ENCODE measurements around the gene RAX.

The RAX gene

DNA sequence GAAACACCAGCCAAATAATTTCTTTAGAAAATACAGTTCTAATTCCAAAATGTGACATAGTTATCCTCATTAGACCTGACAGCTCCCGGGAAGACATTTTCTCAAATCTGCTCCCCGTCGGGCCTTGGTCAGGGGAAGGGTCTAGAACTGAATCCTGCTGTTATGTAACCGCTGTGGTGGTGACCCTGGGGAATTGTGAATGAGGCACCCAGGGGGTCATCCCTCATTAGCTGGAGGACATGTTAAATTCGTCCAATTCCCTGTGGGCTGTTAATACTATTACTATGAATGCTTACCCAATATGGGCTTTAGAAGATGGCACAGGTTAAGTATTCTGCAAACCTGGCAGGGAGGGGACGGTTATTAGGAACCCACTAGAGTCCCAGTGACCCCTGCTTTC is 33.4 kb upstream of the RAX start:
- no peaks in the 10 kb centered on the region for H3K9me3 ChIP-seq
- TF ChIP-seq, protein P1, sequence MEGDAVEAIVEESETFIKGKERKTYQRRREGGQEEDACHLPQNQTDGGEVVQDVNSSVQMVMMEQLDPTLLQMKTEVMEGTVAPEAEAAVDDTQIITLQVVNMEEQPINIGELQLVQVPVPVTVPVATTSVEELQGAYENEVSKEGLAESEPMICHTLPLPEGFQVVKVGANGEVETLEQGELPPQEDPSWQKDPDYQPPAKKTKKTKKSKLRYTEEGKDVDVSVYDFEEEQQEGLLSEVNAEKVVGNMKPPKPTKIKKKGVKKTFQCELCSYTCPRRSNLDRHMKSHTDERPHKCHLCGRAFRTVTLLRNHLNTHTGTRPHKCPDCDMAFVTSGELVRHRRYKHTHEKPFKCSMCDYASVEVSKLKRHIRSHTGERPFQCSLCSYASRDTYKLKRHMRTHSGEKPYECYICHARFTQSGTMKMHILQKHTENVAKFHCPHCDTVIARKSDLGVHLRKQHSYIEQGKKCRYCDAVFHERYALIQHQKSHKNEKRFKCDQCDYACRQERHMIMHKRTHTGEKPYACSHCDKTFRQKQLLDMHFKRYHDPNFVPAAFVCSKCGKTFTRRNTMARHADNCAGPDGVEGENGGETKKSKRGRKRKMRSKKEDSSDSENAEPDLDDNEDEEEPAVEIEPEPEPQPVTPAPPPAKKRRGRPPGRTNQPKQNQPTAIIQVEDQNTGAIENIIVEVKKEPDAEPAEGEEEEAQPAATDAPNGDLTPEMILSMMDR (IDR thresholded peaks at IDR 0.05; ENCODE audit: low read depth, low read length) = no peak
- H3K4me1 ChIP-seq = no peaks in the 10 kb centered on the region
- no peaks in the 10 kb centered on the region for H3K27me3 ChIP-seq
- H3K4me3 ChIP-seq (ENCODE audit: low read depth, low read length) = no peak overlapping the region
- no peaks in the 10 kb centered on the region for H3K36me3 ChIP-seq
- DNase-seq = no peak

DNA sequence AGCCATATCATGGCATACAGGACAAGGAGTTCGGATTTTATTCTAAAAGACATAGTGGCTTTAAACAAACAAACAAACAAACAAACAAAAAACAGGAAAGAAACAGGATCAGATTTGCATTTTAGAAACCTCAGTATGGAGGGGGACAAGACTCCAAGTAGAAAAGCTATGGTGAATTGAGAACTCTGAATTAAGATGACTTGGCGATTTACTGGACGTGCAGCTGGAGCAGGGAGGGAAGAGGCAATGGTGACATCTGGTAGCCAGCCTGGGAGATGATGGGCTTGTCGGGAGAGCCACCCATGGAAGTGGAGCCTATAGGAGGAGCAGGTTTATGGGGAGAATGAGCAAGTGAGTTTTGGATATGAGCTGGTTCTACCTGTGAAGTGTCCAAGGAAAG is 32.0 kb upstream of the RAX start:
- TF ChIP-seq, protein P1 (IDR thresholded peaks at IDR 0.05; ENCODE audit: low read depth, low read length) = no peak
- no peaks in the 10 kb centered on the region for H3K27me3 ChIP-seq
- H3K4me3 ChIP-seq (ENCODE audit: low read depth, low read length) = no peak overlapping the region

DNA sequence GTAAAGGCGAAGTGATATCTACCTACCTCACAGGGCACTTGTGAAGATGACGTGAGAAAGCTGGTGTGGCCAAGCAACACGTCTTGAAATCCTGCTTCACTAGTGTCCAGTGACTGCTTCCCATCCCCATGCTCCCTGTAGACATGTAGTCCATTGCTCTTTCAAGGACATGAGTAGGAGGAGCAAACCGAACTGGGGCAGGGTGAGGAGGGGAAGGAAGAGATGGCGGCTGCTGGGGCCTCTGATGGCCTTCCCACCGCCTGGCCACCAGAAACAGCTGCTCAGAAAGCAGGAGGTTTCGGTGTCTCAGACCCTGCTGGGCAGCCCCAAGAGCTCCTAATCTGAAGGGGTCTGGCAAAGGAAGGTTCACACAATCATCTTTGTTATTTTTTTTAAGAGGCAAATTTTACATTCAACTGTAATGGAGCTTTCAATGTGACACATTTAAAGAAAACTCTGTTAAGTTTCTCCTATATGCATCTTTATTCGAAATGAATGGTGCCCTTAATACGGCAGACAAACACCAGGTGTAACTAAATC is 30.5 kb upstream of the RAX start:
- DNase-seq = no peak
- no peaks in the 10 kb centered on the region for H3K9me3 ChIP-seq
- H3K4me1 ChIP-seq = no peaks in the 10 kb centered on the region
- TF ChIP-seq, protein P1 (IDR thresholded peaks at IDR 0.05; ENCODE audit: low read depth, low read length) = no peak
- H3K4me3 ChIP-seq (ENCODE audit: low read depth, low read length) = no peak overlapping the region
- H3K27me3 ChIP-seq = no peaks in the 10 kb centered on the region; the same call in 1 of the 2 replicates
- no peaks in the 10 kb centered on the region for H3K36me3 ChIP-seq

More for the DNA sequence above, 32.0 kb upstream of the RAX start:
- DNase-seq = no peak
- Histone ChIP-seq H3K4me1 (no peaks in the 10 kb centered on the region), H3K9me3 (no peaks in the 10 kb centered on the region), H3K36me3 (no peaks in the 10 kb centered on the region)

DNA sequence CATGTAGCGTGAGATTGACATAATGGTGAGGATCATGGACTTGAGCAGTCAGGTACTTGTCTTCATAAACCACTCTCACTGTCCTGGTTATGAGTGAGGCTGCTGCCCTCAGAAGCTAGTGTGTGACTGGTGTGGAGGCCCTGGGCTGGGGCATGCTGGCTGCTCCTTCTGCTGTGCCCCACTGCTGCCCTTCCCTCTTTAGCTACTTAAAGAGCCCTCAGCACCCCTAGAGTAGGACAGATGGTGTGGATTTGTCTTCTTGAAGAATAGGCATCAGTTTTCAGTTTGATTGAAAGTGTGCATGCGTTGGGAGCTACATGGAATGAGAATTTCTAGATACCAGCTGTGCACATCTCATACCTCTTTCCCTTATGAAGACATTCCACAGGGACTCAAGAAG is 29.8 kb upstream of the RAX start:
- TF ChIP-seq, protein P1 (IDR thresholded peaks at IDR 0.05; ENCODE audit: low read depth, low read length) = no peak
- H3K4me3 ChIP-seq (ENCODE audit: low read depth, low read length) = no peak overlapping the region
- DNase-seq = no peak
- H3K4me1 ChIP-seq = no peaks in the 10 kb centered on the region
- H3K27me3 ChIP-seq = no peaks in the 10 kb centered on the region; the same call in 1 of the 2 replicates
- no peaks in the 10 kb centered on the region for H3K9me3 ChIP-seq
- no peaks in the 10 kb centered on the region for H3K36me3 ChIP-seq

DNA sequence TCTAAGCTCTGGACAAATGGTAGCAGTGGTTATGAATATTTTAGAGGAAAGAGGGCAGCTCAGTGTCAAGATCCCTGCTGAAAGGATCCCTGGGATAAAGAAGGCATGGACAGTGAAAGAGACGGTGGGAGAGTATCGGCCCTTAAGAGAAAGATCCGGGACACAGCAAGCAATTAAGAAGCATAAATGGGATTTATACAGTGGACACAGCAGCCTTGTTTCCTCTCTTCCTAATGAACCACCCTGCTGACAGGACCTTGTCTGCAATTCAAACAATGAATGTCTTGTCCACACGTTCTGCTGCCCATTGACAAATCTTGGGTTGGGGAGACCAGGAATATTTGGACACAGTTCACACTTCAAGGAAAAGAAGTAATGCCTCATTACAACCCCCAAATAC is 28.7 kb upstream of the RAX start:
- H3K4me1 ChIP-seq = no peaks in the 10 kb centered on the region
- no peaks in the 10 kb centered on the region for H3K36me3 ChIP-seq
- no peak for DNase-seq
- H3K4me3 ChIP-seq (ENCODE audit: low read depth, low read length) = no peak overlapping the region
- no peaks in the 10 kb centered on the region; the same call in 1 of the 2 replicates for H3K27me3 ChIP-seq
- H3K9me3 ChIP-seq = no peaks in the 10 kb centered on the region
- TF ChIP-seq, protein P1 (IDR thresholded peaks at IDR 0.05; ENCODE audit: low read depth, low read length) = no peak

DNA sequence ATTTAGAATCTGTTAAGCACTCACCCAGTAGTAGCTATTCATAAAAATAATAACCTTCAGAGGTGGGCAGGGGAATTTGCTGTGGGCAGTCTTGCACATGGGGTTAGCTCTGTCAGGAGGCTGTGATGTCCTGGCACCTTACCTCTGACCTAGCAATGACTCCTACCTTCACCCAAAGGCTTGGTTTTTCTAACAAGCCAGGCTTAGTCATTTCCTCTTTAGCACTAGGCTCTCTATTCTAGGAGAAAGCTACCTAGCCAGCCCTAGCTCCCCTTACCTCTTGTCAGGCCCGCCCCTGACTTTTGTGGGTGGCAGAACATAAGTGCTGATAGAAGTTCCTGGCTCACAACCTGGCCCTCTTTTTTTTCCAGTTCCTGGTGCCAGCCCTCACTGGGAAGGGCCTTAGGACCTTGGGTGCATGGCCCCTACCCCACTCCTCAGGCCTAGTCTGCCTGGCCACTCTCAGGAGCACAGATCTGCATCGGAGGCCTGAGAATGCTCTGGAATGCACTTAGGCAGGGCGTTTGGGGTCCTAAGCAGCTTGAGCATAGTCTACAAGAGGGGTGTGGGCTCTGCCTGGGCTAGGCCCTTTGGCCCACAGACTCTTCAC is 27.5 kb upstream of the RAX start:
- DNase-seq = no peak
- H3K4me3 ChIP-seq (ENCODE audit: low read depth, low read length) = no peak overlapping the region
- H3K36me3 ChIP-seq = no peaks in the 10 kb centered on the region
- no peaks in the 10 kb centered on the region; the same call in 1 of the 2 replicates for H3K27me3 ChIP-seq
- H3K9me3 ChIP-seq = no peaks in the 10 kb centered on the region
- TF ChIP-seq, protein P1 (IDR thresholded peaks at IDR 0.05; ENCODE audit: low read depth, low read length) = no peak
- H3K4me1 ChIP-seq = no peaks in the 10 kb centered on the region

All from BE2C (cell line).